ENCODE data around the gene ADARB2. TPM values are rescaled to one million over a fixed set of nuclear protein-coding genes. Genes with fewer than 3 reads are reported as not detected.

The ADARB2 gene
- total and polyA plus RNA-seq, 2 experiments from 2014 or later: 2.0 to 5.0 TPM

DNA sequence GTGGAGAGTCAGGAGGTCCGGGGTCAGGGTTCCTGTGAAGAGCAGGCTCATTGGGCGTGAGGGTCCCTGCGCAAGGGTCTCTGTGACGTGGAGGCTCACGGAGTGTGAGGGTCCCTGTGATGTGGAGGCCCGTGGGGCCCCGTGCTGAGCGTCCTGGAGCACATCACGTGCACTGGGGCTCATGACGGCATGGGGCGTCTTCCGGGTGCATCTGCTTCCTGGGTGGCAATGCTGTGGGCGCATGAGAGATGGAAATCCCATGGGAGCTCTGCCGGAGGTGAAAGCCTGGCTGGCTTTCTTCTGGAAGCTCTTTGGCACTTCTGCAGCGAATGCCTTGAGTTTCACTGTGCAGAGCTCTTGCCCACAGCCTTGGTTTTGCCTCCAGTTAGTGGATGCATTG, 609.7 kb downstream of the ADARB2 start:
- H3K4me1 ChIP-seq (ENCODE audit: insufficient read depth): no peaks in the 10 kb centered on the region
- H3K4me2 ChIP-seq: no peak overlapping the region
- Mint-ChIP-seq H3K36me3 (ENCODE audit: low read depth) (peaks cover 50% of the 10 kb centered on the region; the same call in 2 of the 3 replicates), H3K4me3 (no peak overlapping the region), H3K27me3 (ENCODE audit: insufficient read depth, low read depth, poor library complexity) (no peaks in the 10 kb centered on the region), H3K27ac (no peak overlapping the region), H3K4me1 (no peaks in the 10 kb centered on the region), H3K9me3 (no peaks in the 10 kb centered on the region)
- no peak for DNase-seq (ENCODE audit: low spot score)
- H4K20me1 ChIP-seq (replicated peaks; ENCODE audit: insufficient read depth): no peaks in the 10 kb centered on the region; the same call in none of the 2 replicates
- H3K27me3 ChIP-seq (ENCODE audit: insufficient read depth): no peaks in the 10 kb centered on the region
- peaks cover 3% of the 10 kb centered on the region; the same call in 1 of the 2 replicates for H3K36me3 ChIP-seq (ENCODE audit: insufficient read depth)
- no peaks in the 10 kb centered on the region for H3F3A ChIP-seq (replicated peaks; ENCODE audit: low read depth)
- H3K27ac ChIP-seq (ENCODE audit: low read depth): no peak overlapping the region
- no peaks in the 10 kb centered on the region for H3K9me2 ChIP-seq (ENCODE audit: insufficient read depth)
- no peak for ATAC-seq
- H2AFZ ChIP-seq: no peak overlapping the region
- no peaks in the 10 kb centered on the region; the same call in 1 of the 2 replicates for H3K79me2 ChIP-seq (replicated peaks; ENCODE audit: insufficient read depth)
- no peak for TF ChIP-seq POLR2AphosphoS5 (IDR thresholded peaks at IDR 0.05; ENCODE audit: low read depth)
- TF ChIP-seq ZNF114 (CRISPR knock-in tag; IDR thresholded peaks at IDR 0.05): no peak
- TF ChIP-seq NANOG (IDR thresholded peaks at IDR 0.05; ENCODE audit: borderline replicate concordance): no peak
- no peak for TF ChIP-seq EZH2phosphoT487 (IDR thresholded peaks at IDR 0.05; ENCODE audit: unreplicated experiment)
- no peak for TF ChIP-seq STAT1 (IDR thresholded peaks at IDR 0.05; ENCODE audit: unreplicated experiment)
- TF ChIP-seq JUNB (IDR thresholded peaks at IDR 0.05; ENCODE audit: unreplicated experiment): no peak
- TF ChIP-seq ZNF331 (CRISPR knock-in tag; IDR thresholded peaks at IDR 0.05; ENCODE audit: low read depth): no peak
- TF ChIP-seq, protein P1, sequence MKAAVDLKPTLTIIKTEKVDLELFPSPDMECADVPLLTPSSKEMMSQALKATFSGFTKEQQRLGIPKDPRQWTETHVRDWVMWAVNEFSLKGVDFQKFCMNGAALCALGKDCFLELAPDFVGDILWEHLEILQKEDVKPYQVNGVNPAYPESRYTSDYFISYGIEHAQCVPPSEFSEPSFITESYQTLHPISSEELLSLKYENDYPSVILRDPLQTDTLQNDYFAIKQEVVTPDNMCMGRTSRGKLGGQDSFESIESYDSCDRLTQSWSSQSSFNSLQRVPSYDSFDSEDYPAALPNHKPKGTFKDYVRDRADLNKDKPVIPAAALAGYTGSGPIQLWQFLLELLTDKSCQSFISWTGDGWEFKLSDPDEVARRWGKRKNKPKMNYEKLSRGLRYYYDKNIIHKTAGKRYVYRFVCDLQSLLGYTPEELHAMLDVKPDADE (IDR thresholded peaks at IDR 0.05): no peak
- TF ChIP-seq, protein P2, sequence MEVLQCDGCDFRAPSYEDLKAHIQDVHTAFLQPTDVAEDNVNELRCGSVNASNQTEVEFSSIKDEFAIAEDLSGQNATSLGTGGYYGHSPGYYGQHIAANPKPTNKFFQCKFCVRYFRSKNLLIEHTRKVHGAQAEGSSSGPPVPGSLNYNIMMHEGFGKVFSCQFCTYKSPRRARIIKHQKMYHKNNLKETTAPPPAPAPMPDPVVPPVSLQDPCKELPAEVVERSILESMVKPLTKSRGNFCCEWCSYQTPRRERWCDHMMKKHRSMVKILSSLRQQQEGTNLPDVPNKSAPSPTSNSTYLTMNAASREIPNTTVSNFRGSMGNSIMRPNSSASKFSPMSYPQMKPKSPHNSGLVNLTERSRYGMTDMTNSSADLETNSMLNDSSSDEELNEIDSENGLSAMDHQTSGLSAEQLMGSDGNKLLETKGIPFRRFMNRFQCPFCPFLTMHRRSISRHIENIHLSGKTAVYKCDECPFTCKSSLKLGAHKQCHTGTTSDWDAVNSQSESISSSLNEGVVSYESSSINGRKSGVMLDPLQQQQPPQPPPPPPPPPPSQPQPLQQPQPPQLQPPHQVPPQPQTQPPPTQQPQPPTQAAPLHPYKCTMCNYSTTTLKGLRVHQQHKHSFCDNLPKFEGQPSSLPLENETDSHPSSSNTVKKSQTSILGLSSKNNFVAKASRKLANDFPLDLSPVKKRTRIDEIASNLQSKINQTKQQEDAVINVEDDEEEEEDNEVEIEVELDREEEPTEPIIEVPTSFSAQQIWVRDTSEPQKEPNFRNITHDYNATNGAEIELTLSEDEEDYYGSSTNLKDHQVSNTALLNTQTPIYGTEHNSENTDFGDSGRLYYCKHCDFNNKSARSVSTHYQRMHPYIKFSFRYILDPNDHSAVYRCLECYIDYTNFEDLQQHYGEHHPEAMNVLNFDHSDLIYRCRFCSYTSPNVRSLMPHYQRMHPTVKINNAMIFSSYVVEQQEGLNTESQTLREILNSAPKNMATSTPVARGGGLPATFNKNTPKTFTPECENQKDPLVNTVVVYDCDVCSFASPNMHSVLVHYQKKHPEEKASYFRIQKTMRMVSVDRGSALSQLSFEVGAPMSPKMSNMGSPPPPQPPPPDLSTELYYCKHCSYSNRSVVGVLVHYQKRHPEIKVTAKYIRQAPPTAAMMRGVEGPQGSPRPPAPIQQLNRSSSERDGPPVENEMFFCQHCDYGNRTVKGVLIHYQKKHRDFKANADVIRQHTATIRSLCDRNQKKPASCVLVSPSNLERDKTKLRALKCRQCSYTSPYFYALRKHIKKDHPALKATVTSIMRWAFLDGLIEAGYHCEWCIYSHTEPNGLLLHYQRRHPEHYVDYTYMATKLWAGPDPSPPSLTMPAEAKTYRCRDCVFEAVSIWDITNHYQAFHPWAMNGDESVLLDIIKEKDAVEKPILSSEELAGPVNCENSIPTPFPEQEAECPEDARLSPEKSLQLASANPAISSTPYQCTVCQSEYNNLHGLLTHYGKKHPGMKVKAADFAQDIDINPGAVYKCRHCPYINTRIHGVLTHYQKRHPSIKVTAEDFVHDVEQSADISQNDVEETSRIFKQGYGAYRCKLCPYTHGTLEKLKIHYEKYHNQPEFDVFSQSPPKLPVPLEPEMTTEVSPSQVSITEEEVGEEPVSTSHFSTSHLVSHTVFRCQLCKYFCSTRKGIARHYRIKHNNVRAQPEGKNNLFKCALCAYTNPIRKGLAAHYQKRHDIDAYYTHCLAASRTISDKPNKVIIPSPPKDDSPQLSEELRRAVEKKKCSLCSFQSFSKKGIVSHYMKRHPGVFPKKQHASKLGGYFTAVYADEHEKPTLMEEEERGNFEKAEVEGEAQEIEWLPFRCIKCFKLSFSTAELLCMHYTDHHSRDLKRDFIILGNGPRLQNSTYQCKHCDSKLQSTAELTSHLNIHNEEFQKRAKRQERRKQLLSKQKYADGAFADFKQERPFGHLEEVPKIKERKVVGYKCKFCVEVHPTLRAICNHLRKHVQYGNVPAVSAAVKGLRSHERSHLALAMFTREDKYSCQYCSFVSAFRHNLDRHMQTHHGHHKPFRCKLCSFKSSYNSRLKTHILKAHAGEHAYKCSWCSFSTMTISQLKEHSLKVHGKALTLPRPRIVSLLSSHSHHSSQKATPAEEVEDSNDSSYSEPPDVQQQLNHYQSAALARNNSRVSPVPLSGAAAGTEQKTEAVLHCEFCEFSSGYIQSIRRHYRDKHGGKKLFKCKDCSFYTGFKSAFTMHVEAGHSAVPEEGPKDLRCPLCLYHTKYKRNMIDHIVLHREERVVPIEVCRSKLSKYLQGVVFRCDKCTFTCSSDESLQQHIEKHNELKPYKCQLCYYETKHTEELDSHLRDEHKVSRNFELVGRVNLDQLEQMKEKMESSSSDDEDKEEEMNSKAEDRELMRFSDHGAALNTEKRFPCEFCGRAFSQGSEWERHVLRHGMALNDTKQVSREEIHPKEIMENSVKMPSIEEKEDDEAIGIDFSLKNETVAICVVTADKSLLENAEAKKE (CRISPR knock-in tag; IDR thresholded peaks at IDR 0.05): no peak
- no peak for TF ChIP-seq EZH2 (IDR thresholded peaks at IDR 0.05; ENCODE audit: low read depth, unreplicated experiment)
- no peak for TF ChIP-seq CREB1 (CRISPR knock-in tag; IDR thresholded peaks at IDR 0.05; ENCODE audit: low read depth)
- TF ChIP-seq, protein P3, sequence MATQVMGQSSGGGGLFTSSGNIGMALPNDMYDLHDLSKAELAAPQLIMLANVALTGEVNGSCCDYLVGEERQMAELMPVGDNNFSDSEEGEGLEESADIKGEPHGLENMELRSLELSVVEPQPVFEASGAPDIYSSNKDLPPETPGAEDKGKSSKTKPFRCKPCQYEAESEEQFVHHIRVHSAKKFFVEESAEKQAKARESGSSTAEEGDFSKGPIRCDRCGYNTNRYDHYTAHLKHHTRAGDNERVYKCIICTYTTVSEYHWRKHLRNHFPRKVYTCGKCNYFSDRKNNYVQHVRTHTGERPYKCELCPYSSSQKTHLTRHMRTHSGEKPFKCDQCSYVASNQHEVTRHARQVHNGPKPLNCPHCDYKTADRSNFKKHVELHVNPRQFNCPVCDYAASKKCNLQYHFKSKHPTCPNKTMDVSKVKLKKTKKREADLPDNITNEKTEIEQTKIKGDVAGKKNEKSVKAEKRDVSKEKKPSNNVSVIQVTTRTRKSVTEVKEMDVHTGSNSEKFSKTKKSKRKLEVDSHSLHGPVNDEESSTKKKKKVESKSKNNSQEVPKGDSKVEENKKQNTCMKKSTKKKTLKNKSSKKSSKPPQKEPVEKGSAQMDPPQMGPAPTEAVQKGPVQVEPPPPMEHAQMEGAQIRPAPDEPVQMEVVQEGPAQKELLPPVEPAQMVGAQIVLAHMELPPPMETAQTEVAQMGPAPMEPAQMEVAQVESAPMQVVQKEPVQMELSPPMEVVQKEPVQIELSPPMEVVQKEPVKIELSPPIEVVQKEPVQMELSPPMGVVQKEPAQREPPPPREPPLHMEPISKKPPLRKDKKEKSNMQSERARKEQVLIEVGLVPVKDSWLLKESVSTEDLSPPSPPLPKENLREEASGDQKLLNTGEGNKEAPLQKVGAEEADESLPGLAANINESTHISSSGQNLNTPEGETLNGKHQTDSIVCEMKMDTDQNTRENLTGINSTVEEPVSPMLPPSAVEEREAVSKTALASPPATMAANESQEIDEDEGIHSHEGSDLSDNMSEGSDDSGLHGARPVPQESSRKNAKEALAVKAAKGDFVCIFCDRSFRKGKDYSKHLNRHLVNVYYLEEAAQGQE (IDR thresholded peaks at IDR 0.05; ENCODE audit: unreplicated experiment): no peak
- TF ChIP-seq, protein P4, sequence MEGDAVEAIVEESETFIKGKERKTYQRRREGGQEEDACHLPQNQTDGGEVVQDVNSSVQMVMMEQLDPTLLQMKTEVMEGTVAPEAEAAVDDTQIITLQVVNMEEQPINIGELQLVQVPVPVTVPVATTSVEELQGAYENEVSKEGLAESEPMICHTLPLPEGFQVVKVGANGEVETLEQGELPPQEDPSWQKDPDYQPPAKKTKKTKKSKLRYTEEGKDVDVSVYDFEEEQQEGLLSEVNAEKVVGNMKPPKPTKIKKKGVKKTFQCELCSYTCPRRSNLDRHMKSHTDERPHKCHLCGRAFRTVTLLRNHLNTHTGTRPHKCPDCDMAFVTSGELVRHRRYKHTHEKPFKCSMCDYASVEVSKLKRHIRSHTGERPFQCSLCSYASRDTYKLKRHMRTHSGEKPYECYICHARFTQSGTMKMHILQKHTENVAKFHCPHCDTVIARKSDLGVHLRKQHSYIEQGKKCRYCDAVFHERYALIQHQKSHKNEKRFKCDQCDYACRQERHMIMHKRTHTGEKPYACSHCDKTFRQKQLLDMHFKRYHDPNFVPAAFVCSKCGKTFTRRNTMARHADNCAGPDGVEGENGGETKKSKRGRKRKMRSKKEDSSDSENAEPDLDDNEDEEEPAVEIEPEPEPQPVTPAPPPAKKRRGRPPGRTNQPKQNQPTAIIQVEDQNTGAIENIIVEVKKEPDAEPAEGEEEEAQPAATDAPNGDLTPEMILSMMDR (conservative IDR thresholded peaks at IDR 0.05; ENCODE audit: low read depth in 2 of 2): no peak
- H3K4me3 ChIP-seq: no peak overlapping the region
